HepG2 (cell line): ENCODE data around the gene KIAA1217. TPM values are rescaled to one million over a fixed set of nuclear protein-coding genes. Genes with fewer than 3 reads are reported as not detected.

Source experiments
- ATAC-seq: fragments of 200-7000 bp; cut with Tn5 transposase; 3 replicates; pipeline ENCODE4 v1.9.1; 2020; ENCODE audit warnings: mild to moderate bottlenecking, moderate library complexity
- BruUV-seq: library from RNA; stranded (reverse); fragments of 400-500 nt; replicated peaks from 2 replicates; lab custom pipeline; 2021; lab: Mats Ljungman, UMichigan
- CTCF ChIA-PET: fragments of 300-600 bp; formaldehyde crosslinking; extraction: SDS; loops from one replicate; lab custom pipeline; 2021; ENCODE audit warnings: low total read pairs, inconsistent platforms, low intra/inter-chr PET ratio; lab: Yijun Ruan, JAX
- POLR2A ChIA-PET: fragments of 350-600 bp; sonication (Branson Sonifier 250); formaldehyde crosslinking; loops from one replicate; lab custom pipeline; 2020; ENCODE audit warnings: antibody characterized with exemption, inconsistent platforms; lab: Yijun Ruan, JAX
- DNase-seq: peaks from one replicate; pipeline ENCODE4 v3.0.0-alpha.2; 2015; ENCODE audit warnings: low spot score
- FAIRE-seq: peaks from 3 replicates; lab custom pipeline; 2011; peaks lifted over from hg19 to GRCh38; lab: Jason Lieb, UNC
- H2AFZ ChIP-seq: one replicate; pipeline ENCODE4 v1.6.1; 2011; ENCODE audit warnings: low read length, inconsistent platforms
- H3K27ac ChIP-seq: fragments of 300-600 bp; 3 replicates; pipeline ENCODE4 v1.8.0; 2011; ENCODE audit warnings: mixed run types, mild to moderate bottlenecking, mixed read lengths, low read length, inconsistent platforms; ENCODE audit not compliant: insufficient read depth; ENCODE audit errors: extremely low read length
- H3K27me3 ChIP-seq, 2 experiments: fragments of 200-600 bp in 1 of 2; 2 replicates in 1 of 2; 3 replicates in 1 of 2; pipeline versions ENCODE4 v1.6.0 to v1.8.0; 2011; ENCODE audit warnings: low read length in 2 of 2, mild to moderate bottlenecking in 2 of 2, moderate library complexity in 2 of 2, inconsistent platforms in 1 of 2; ENCODE audit not compliant: insufficient read depth in 2 of 2, control insufficient read depth in 1 of 2
- H3K36me3 ChIP-seq, 2 experiments: fragments of 200-600 bp in 1 of 2; replicated peaks in 1 of 2; 2 replicates in 1 of 2; 3 replicates in 1 of 2; pipeline versions ENCODE4 v1.5.1 to v1.8.0; 2011; ENCODE audit warnings: low read length in 2 of 2, inconsistent platforms in 1 of 2; ENCODE audit not compliant: insufficient read depth in 2 of 2, control insufficient read depth in 1 of 2
- H3K4me1 ChIP-seq: 2 replicates; pipeline ENCODE4 v1.5.1; 2012; ENCODE audit warnings: low read length, inconsistent platforms; ENCODE audit not compliant: insufficient read depth
- H3K4me2 ChIP-seq: 2 replicates; pipeline ENCODE4 v1.6.0; 2011; ENCODE audit warnings: low read depth, low read length, inconsistent platforms
- H3K4me3 ChIP-seq, 3 experiments: fragments of 200-600 bp in 1 of 3; sonication (generic), shearing (Covaris generic) in 1 of 3; replicated peaks in 1 of 3; 2 replicates each; pipeline ENCODE4 v1.5.1; 2011 to 2016; ENCODE audit warnings: low read length in 3 of 3, inconsistent platforms in 2 of 3, low read depth in 2 of 3, mild to moderate bottlenecking in 2 of 3, control low read depth in 1 of 3, mixed read lengths in 1 of 3; ENCODE audit not compliant: insufficient read depth in 1 of 3
- H3K79me2 ChIP-seq: one replicate; pipeline ENCODE4 v1.6.1; 2011; ENCODE audit warnings: low read length, inconsistent platforms; ENCODE audit not compliant: insufficient read depth
- H3K9ac ChIP-seq: 2 replicates; pipeline ENCODE4 v1.6.0; 2011; ENCODE audit warnings: mild to moderate bottlenecking, low read depth, low read length, inconsistent platforms; ENCODE audit not compliant: insufficient read depth
- H3K9me3 ChIP-seq: 2 replicates; pipeline ENCODE4 v1.5.1; 2012; ENCODE audit warnings: mild to moderate bottlenecking, low read length
- H4K20me1 ChIP-seq: 2 replicates; pipeline ENCODE4 v1.6.0; 2011; ENCODE audit warnings: inconsistent platforms, mild to moderate bottlenecking, low read length, moderate library complexity; ENCODE audit not compliant: insufficient read depth
- CENPT ChIP-seq: sonication (generic); formaldehyde crosslinking; IDR thresholded peaks from 2 replicates; pipeline ENCODE4 v1.8.0; 2022; ENCODE audit warnings: low read depth, mild to moderate bottlenecking, moderate library complexity, missing genetic modification reagents
- FIP1L1 ChIP-seq: fragments of 200-400 bp; formaldehyde crosslinking; IDR thresholded peaks from 2 replicates; pipeline ENCODE4 v1.6.1; 2018; ENCODE audit warnings: low read depth, mild to moderate bottlenecking, low read length, moderate library complexity, borderline replicate concordance; ENCODE audit not compliant: insufficient read depth
- FOSL2 ChIP-seq: sonication (generic); formaldehyde crosslinking; IDR thresholded peaks from 2 replicates; pipeline ENCODE4 v1.4.0; 2020; ENCODE audit warnings: missing genetic modification reagents
- IRF9 ChIP-seq: sonication (generic); formaldehyde crosslinking; IDR thresholded peaks from 2 replicates; pipeline ENCODE4 v1.8.0; 2022; ENCODE audit warnings: missing genetic modification reagents, mild to moderate bottlenecking, borderline replicate concordance
- MZF1 ChIP-seq: sonication (generic); formaldehyde crosslinking; IDR thresholded peaks from 2 replicates; pipeline ENCODE4 v1.8.1; 2023; ENCODE audit warnings: mild to moderate bottlenecking, missing genetic modification reagents, borderline replicate concordance
- REST ChIP-seq, 2 experiments: IDR thresholded peaks; 2 replicates each; pipeline ENCODE4 v1.6.1; 2011 to 2012; ENCODE audit warnings: low read length in 2 of 2, borderline replicate concordance in 1 of 2, low read depth in 1 of 2, mild to moderate bottlenecking in 1 of 2, moderate library complexity in 1 of 2
- STAT5B ChIP-seq: sonication (generic); formaldehyde crosslinking; IDR thresholded peaks from 2 replicates; pipeline ENCODE4 v1.4.0; 2020; ENCODE audit warnings: missing genetic modification reagents
- TCF7 ChIP-seq: sonication (generic); IDR thresholded peaks from 2 replicates; pipeline ENCODE4 v1.6.1; 2016; ENCODE audit warnings: antibody characterized with exemption, low read depth
- TIGD3 ChIP-seq: sonication (generic); formaldehyde crosslinking; IDR thresholded peaks from 2 replicates; pipeline ENCODE4 v1.5.1; 2020; ENCODE audit warnings: mild to moderate bottlenecking, missing genetic modification reagents, borderline replicate concordance
- ZNF274 ChIP-seq: sonication (generic); formaldehyde crosslinking; IDR thresholded peaks from 2 replicates; pipeline ENCODE4 v1.5.1; 2020; ENCODE audit warnings: mild to moderate bottlenecking, missing genetic modification reagents
- ZNF382 ChIP-seq: sonication (generic); formaldehyde crosslinking; IDR thresholded peaks from 2 replicates; pipeline ENCODE4 v1.5.0; 2020; ENCODE audit warnings: missing genetic modification reagents, mild to moderate bottlenecking, borderline replicate concordance
- ZNF460 ChIP-seq: sonication (generic); formaldehyde crosslinking; IDR thresholded peaks from 2 replicates; pipeline ENCODE4 v1.5.1; 2020; ENCODE audit warnings: missing genetic modification reagents, mild to moderate bottlenecking, borderline replicate concordance
- ZNF749 ChIP-seq: sonication (generic); formaldehyde crosslinking; IDR thresholded peaks from 2 replicates; pipeline ENCODE4 v1.8.0; 2022; ENCODE audit warnings: mild to moderate bottlenecking, missing genetic modification reagents, moderate library complexity, borderline replicate concordance
- ZSCAN31 ChIP-seq: sonication (generic); formaldehyde crosslinking; IDR thresholded peaks from 2 replicates; pipeline ENCODE4 v1.5.0; 2020; ENCODE audit warnings: low read depth, mild to moderate bottlenecking, missing genetic modification reagents
- WGBS: methylation state at CpG from one replicate; pipeline ENCODE4 v1.1.6; 2017; ENCODE audit warnings: low lambda C conversion rate; 5-methylcytosine and 5-hydroxymethylcytosine counted together
- in situ Hi-C: cut with HindIII; loops from 2 replicates; pipeline ENCODE4 v1.10.0; 2017; ENCODE audit warnings: low pct_unique_long_range_greater_than_20kb; ENCODE audit not compliant: extremely low pct_ligation_motif_present
- intact Hi-C: fragments of 100-400 bp; cut with micrococcal nuclease; formaldehyde crosslinking; loops from one replicate; pipeline ENCODE4 v1.10.0; 2022; ENCODE audit not compliant: unreplicated experiment
- polyA plus RNA-seq, 8 experiments: library from polyadenylated mRNA; depleted of rRNA in 3 of 8; stranded (reverse) in 7 of 8; unstranded in 1 of 8; fragments of >200 nt; fragmentation: Illumina TruSeq in 4 of 8; extraction: Trizol in 4 of 8; gene quantifications; 2 replicates each; pipeline versions ENCODE4 v1.2.1 to v1.2.3, GENCODE V29; 2011 to 2016; ENCODE audit warnings: low read depth in 4 of 8, missing spikeins in 1 of 8, mixed read lengths in 1 of 8; ENCODE audit not compliant: insufficient read depth in 1 of 8
- total RNA-seq, 5 experiments: library from RNA; depleted of rRNA; stranded (reverse); fragments of >200 nt; fragmentation: Illumina TruSeq; extraction: Trizol; gene quantifications; 2 replicates each; pipeline ENCODE4 v1.2.3, GENCODE V29; 2016; ENCODE audit warnings: low read depth in 1 of 5
- TF ChIP-seq, protein P1 (sequence below): sonication (generic); formaldehyde crosslinking; IDR thresholded peaks from 2 replicates; pipeline ENCODE4 v1.5.1; 2020; ENCODE audit warnings: mild to moderate bottlenecking, missing genetic modification reagents

The KIAA1217 gene
- total and polyA plus RNA-seq, 2 of the 13 experiments (the other 11 are each of a cell fraction or from before 2014, with no cell fraction given) = 4.6 to 10.9 TPM

DNA sequence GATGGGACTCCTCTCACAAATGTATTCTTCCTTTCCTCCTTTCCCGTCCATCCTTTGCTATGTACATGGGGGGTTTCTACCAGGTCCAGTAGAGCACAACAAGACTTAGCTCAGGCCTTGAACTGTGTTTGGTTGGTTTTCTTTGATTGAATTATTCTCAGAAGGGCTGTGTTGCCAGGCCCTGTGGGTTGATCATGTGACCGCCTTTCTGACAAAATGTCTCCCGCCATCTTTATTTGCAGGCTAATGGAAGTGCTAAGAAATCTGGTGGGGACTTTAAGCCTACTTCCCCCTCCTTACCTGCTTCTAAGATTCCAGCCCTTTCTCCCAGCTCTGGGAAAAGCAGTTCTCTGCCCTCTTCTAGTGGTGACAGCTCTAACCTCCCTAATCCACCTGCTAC, 336.6 kb downstream of the KIAA1217 start:
- Histone ChIP-seq H3K4me2 (no peak overlapping the region), H3K27me3 (no peaks in the 10 kb centered on the region), H2AFZ (no peak overlapping the region), H3K4me3 (no peak overlapping the region), H3K36me3 (peaks cover 2 to 38% of the 10 kb centered on the region in 2 experiments; a peak in 4 of 5 replicates), H3K4me1 (peaks cover 25% of the 10 kb centered on the region), H3K27ac (no peak overlapping the region), H3K9me3 (no peaks in the 10 kb centered on the region), H4K20me1 (no peaks in the 10 kb centered on the region), H3K9ac (no peak overlapping the region), H3K79me2 (no peaks in the 10 kb centered on the region)
- in situ Hi-C loops (no loop called here), intact Hi-C loops (no loop called here)
- POLR2A ChIA-PET = no interaction called here
- FAIRE-seq (no peak), DNase-seq (no peak), ATAC-seq (no peak)
- 97% methylated on average over 3 of the region's 3 CpGs for WGBS
- TF ChIP-seq ZNF382 (CRISPR knock-in tag) = no peak
- TF ChIP-seq ZNF274 (CRISPR knock-in tag) = no peak
- no peak for TF ChIP-seq ZNF460 (CRISPR knock-in tag)
- TF ChIP-seq CENPT (CRISPR knock-in tag) = no peak
- TF ChIP-seq TCF7 = no peak
- TF ChIP-seq MZF1 (CRISPR knock-in tag) = no peak
- TF ChIP-seq FOSL2 (CRISPR knock-in tag) = no peak
- TF ChIP-seq FIP1L1 = no peak
- TF ChIP-seq IRF9 (CRISPR knock-in tag) = no peak
- TF ChIP-seq, protein P1, sequence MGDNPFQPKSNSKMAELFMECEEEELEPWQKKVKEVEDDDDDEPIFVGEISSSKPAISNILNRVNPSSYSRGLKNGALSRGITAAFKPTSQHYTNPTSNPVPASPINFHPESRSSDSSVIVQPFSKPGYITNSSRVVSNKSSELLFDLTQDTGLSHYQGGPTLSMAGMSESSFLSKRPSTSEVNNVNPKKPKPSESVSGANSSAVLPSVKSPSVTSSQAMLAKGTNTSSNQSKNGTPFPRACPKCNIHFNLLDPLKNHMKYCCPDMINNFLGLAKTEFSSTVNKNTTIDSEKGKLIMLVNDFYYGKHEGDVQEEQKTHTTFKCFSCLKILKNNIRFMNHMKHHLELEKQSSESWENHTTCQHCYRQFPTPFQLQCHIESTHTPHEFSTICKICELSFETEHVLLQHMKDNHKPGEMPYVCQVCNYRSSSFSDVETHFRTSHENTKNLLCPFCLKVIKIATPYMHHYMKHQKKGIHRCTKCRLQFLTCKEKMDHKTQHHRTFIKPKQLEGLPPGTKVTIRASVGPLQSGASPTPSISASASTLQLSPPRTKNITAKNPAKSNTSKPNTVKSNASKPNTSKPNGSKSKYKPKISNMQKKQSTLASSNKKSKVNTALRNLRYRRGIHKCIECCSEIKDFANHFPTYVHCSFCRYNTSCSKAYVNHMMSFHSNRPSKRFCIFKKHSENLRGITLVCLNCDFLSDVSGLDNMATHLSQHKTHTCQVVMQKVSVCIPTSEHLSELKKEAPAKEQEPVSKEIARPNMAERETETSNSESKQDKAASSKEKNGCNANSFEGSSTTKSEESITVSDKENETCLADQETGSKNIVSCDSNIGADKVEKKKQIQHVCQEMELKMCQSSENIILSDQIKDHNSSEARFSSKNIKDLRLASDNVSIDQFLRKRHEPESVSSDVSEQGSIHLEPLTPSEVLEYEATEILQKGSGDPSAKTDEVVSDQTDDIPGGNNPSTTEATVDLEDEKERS (CRISPR knock-in tag) = no peak
- TF ChIP-seq TIGD3 (CRISPR knock-in tag) = no peak
- TF ChIP-seq REST (IDR thresholded peaks at IDR 0.05; ENCODE audit: borderline replicate concordance in 1 of 2, low read depth in 1 of 2, low read length in 2 of 2) = no peak
- TF ChIP-seq STAT5B = no peak
- no peak for TF ChIP-seq ZNF749 (CRISPR knock-in tag)
- no peak for TF ChIP-seq ZSCAN31 (CRISPR knock-in tag)
- BruUV-seq = no TSS peak
- CTCF ChIA-PET = no interaction called here
